ENCODE data around the gene GMEB2. TPM values are rescaled to one million over a fixed set of nuclear protein-coding genes. Genes with fewer than 3 reads are reported as not detected.

Gene GMEB2
- total and polyA plus RNA-seq, 10 of the 15 experiments (the other 5 are each of a cell fraction or from before 2014, with no cell fraction given) = 0.08 to 15.1 (median 6.9) TPM

DNA sequence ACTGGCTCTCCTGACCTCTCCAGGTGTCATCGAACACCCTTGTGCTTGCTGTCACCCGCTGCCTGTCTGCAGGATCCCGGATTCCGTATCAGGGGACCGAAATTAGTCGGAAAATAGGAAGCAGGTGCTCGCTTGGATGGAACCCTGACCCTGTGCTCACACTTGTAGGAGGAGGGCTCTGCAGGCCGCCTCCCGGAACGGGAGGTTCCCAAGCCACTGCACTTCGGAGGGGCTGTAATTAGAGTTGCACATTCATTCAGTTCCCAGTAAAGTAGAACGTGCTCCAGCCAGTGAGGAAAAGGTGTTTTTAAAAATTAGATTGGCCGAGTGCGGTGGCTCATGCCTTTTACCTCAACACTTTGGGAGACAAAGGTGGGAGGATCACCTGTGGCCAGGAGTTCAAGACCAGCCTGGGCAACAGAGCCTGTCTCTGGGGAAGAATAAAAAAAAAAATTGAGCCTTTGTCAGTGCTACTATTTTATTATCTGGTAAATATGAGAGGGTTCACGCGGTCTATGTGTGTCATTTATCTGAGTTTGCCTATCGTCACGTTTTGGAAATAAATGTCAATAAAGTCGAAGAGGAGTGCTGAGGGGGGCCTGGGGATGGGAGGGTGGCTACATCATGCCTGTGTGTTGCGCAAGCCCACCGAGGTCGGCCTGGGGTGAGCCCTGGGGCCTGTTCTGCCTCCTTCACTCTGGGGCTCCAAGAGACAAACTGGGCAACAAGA is 1.5 kb upstream of the GMEB2 start (continued):
- TF ChIP-seq PRDM15 (CRISPR knock-in tag; IDR thresholded peaks at IDR 0.05) = no peak
- TF ChIP-seq ETV6 (conservative IDR thresholded peaks at IDR 0.05 in 1 of 2, IDR thresholded peaks at IDR 0.05 in 1 of 2; ENCODE audit: borderline replicate concordance in 1 of 2, low read depth in 1 of 2) = no peak
- TF ChIP-seq, protein P1, sequence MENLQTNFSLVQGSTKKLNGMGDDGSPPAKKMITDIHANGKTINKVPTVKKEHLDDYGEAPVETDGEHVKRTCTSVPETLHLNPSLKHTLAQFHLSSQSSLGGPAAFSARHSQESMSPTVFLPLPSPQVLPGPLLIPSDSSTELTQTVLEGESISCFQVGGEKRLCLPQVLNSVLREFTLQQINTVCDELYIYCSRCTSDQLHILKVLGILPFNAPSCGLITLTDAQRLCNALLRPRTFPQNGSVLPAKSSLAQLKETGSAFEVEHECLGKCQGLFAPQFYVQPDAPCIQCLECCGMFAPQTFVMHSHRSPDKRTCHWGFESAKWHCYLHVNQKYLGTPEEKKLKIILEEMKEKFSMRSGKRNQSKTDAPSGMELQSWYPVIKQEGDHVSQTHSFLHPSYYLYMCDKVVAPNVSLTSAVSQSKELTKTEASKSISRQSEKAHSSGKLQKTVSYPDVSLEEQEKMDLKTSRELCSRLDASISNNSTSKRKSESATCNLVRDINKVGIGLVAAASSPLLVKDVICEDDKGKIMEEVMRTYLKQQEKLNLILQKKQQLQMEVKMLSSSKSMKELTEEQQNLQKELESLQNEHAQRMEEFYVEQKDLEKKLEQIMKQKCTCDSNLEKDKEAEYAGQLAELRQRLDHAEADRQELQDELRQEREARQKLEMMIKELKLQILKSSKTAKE (IDR thresholded peaks at IDR 0.05; ENCODE audit: low read depth, poor library complexity, severe bottlenecking) = peak; percentile 28
- TF ChIP-seq ZBTB33 (IDR thresholded peaks at IDR 0.05) = no peak
- TF ChIP-seq ZNF622 (IDR thresholded peaks at IDR 0.05) = no peak
- peak; percentile 31; the same call in 1 of the 2 replicates for TF ChIP-seq DPF2 (IDR thresholded peaks at IDR 0.05)
- no peak for TF ChIP-seq SMAD1 (IDR thresholded peaks at IDR 0.05; ENCODE audit: low read depth, partially characterized antibody)
- peak; percentile 91 for TF ChIP-seq NR2C1 (IDR thresholded peaks at IDR 0.05)
- TF ChIP-seq RB1 (IDR thresholded peaks at IDR 0.05; ENCODE audit: borderline replicate concordance) = no peak; the same call in 1 of the 2 replicates
- TF ChIP-seq JUNB (IDR thresholded peaks at IDR 0.05) = no peak
- TF ChIP-seq ZSCAN29 (IDR thresholded peaks at IDR 0.05) = 0 out of 2 replicates have a peak, but pooled peaks have one; percentile 16
- TF ChIP-seq IKZF2 (IDR thresholded peaks at IDR 0.05) = peak; percentile 68 to 75
- no peak for TF ChIP-seq MTA2 (IDR thresholded peaks at IDR 0.05; ENCODE audit: low read depth)
- peak; percentile 93 for TF ChIP-seq TAF1 (IDR thresholded peaks at IDR 0.05; ENCODE audit: borderline replicate concordance, low read depth, low read length)
- TF ChIP-seq BCL11A (IDR thresholded peaks at IDR 0.05; ENCODE audit: low read depth, low read length) = 0 out of 2 replicates have a peak, but pooled peaks have one; percentile 15
- TF ChIP-seq LARP7 (IDR thresholded peaks at IDR 0.05) = no peak
- TF ChIP-seq, protein P2, sequence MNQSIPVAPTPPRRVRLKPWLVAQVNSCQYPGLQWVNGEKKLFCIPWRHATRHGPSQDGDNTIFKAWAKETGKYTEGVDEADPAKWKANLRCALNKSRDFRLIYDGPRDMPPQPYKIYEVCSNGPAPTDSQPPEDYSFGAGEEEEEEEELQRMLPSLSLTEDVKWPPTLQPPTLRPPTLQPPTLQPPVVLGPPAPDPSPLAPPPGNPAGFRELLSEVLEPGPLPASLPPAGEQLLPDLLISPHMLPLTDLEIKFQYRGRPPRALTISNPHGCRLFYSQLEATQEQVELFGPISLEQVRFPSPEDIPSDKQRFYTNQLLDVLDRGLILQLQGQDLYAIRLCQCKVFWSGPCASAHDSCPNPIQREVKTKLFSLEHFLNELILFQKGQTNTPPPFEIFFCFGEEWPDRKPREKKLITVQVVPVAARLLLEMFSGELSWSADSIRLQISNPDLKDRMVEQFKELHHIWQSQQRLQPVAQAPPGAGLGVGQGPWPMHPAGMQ (IDR thresholded peaks at IDR 0.05; ENCODE audit: borderline replicate concordance) = no peak
- TF ChIP-seq, protein P3, sequence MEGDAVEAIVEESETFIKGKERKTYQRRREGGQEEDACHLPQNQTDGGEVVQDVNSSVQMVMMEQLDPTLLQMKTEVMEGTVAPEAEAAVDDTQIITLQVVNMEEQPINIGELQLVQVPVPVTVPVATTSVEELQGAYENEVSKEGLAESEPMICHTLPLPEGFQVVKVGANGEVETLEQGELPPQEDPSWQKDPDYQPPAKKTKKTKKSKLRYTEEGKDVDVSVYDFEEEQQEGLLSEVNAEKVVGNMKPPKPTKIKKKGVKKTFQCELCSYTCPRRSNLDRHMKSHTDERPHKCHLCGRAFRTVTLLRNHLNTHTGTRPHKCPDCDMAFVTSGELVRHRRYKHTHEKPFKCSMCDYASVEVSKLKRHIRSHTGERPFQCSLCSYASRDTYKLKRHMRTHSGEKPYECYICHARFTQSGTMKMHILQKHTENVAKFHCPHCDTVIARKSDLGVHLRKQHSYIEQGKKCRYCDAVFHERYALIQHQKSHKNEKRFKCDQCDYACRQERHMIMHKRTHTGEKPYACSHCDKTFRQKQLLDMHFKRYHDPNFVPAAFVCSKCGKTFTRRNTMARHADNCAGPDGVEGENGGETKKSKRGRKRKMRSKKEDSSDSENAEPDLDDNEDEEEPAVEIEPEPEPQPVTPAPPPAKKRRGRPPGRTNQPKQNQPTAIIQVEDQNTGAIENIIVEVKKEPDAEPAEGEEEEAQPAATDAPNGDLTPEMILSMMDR (IDR thresholded peaks at IDR 0.05 in 2 of 3, conservative IDR thresholded peaks at IDR 0.05 in 1 of 3; ENCODE audit: control insufficient read depth in 2 of 3, extremely low read depth in 1 of 3, insufficient read depth in 1 of 3, low read depth in 3 of 3, low read length in 3 of 3) = no peak
